Neural crest cell (in vitro differentiated cells): Measurements from ENCODE around the gene NKTR. TPM values are rescaled to one million over a fixed set of nuclear protein-coding genes. Genes with fewer than 3 reads are reported as not detected.

ENCODE experiments used
- DNase-seq: peaks from one replicate; pipeline ENCODE4 v3.0.0; 2021; ENCODE audit warnings: low read depth, mixed read lengths, low spot score
- H3K27ac Mint-ChIP-seq: one replicate; pipeline ENCODE4 v1.8.0; 2021; ENCODE audit warnings: mild to moderate bottlenecking, mixed read lengths; ENCODE audit not compliant: unreplicated experiment
- H3K27me3 Mint-ChIP-seq: 2 replicates; pipeline ENCODE4 v1.8.0; 2021; ENCODE audit warnings: low read depth, mild to moderate bottlenecking, mixed read lengths
- H3K36me3 Mint-ChIP-seq: 2 replicates; pipeline ENCODE4 v1.8.0; 2021; ENCODE audit warnings: low read depth, mild to moderate bottlenecking, mixed read lengths
- H3K4me1 Mint-ChIP-seq: 2 replicates; pipeline ENCODE4 v1.8.0; 2021; ENCODE audit warnings: mixed read lengths
- H3K4me3 Mint-ChIP-seq: one replicate; pipeline ENCODE4 v1.8.0; 2021; ENCODE audit warnings: mild to moderate bottlenecking, mixed read lengths
- H3K9me3 Mint-ChIP-seq: 2 replicates; pipeline ENCODE4 v1.8.0; 2021; ENCODE audit warnings: mixed read lengths
- total RNA-seq: library from RNA; stranded (reverse); gene quantifications from 2 replicates; pipeline ENCODE4 v1.2.1, GENCODE V29; 2021
- TF ChIP-seq, protein P1 (sequence below): fragments of 200-600 bp; sonication (generic); conservative IDR thresholded peaks from 2 replicates; pipeline ENCODE4 v1.5.0; 2021; ENCODE audit warnings: antibody characterized with exemption, mild to moderate bottlenecking

The NKTR gene
- total RNA-seq, 1 donor from 2014 or later: 95.2 TPM

DNA sequence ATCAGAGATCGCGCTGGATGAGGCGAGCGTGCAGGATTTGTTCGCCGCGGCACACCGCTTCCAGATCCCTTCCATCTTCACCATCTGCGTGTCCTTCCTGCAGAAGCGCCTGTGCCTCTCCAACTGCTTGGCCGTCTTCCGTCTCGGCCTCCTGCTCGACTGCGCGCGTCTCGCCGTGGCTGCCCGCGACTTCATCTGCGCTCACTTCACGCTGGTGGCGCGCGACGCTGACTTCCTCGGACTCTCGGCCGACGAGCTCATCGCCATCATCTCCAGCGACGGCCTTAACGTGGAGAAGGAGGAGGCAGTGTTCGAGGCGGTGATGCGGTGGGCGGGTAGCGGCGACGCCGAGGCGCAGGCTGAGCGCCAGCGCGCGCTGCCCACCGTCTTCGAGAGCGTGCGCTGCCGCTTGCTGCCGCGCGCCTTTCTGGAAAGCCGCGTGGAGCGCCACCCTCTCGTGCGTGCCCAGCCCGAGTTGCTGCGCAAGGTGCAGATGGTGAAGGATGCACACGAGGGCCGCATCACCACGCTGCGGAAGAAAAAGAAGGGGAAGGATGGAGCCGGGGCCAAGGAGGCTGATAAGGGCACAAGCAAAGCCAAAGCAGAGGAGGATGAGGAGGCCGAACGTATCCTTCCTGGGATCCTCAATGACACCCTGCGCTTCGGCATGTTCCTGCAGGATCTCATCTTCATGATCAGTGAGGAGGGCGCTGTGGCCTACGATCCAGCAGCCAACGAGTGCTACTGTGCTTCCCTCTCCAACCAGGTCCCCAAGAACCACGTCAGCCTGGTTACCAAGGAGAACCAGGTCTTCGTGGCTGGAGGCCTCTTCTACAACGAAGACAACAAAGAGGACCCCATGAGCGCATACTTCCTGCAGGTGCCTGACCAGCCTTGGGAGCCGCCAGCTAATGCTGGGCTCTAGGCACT, 85.7 kb downstream of the NKTR start:
- TF ChIP-seq, protein P1, sequence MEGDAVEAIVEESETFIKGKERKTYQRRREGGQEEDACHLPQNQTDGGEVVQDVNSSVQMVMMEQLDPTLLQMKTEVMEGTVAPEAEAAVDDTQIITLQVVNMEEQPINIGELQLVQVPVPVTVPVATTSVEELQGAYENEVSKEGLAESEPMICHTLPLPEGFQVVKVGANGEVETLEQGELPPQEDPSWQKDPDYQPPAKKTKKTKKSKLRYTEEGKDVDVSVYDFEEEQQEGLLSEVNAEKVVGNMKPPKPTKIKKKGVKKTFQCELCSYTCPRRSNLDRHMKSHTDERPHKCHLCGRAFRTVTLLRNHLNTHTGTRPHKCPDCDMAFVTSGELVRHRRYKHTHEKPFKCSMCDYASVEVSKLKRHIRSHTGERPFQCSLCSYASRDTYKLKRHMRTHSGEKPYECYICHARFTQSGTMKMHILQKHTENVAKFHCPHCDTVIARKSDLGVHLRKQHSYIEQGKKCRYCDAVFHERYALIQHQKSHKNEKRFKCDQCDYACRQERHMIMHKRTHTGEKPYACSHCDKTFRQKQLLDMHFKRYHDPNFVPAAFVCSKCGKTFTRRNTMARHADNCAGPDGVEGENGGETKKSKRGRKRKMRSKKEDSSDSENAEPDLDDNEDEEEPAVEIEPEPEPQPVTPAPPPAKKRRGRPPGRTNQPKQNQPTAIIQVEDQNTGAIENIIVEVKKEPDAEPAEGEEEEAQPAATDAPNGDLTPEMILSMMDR: no peak
- Mint-ChIP-seq H3K4me1 (no peaks in the 10 kb centered on the region), H3K9me3 (no peaks in the 10 kb centered on the region), H3K27me3 (no peaks in the 10 kb centered on the region), H3K27ac (no peak overlapping the region), H3K4me3 (no peak overlapping the region), H3K36me3 (no peaks in the 10 kb centered on the region)
- no peak for DNase-seq

DNA sequence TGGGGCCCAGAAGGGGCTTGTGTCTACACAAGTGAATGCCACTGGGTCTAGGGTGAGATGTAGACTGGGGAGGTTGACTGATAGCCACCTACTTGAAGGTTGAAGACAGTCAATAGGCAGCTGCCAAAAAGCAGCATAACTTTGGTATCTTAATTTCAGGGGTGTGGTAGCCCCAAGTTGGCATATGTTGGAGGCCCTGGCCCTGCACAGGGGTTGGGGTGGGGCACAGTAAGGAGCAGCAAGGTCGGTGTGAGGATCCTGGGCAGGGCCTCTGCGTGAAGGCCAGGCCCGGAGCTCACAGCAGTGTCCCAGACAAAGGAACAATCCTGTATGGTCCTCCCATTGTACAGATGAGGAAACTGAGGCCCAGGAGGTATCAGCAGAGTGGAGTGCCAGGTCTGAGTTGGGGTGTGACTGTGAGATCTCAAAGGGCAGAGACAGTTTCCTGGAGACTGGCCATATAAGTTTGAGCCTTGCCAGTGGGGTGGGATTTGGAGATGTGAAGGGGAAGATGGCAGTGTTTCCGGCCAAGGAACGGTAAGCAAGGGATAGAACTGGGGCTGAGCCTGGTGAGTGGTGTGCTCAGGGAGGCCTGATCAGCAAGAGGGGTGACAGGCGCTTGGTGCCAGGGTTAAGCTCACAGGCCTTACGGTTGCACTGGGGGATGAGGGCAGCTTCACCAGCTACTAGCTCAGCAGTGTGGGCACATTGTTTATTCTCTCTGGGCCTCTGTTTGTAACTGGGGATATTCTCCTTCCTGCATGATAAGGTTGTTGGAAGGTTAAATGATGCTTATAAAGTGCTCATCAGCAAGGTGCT, 86.6 kb downstream of the NKTR start:
- no peak for DNase-seq
- TF ChIP-seq, protein P1: no peak
- Mint-ChIP-seq H3K9me3 (no peaks in the 10 kb centered on the region), H3K4me1 (no peaks in the 10 kb centered on the region), H3K27me3 (no peaks in the 10 kb centered on the region), H3K36me3 (no peaks in the 10 kb centered on the region), H3K4me3 (no peak overlapping the region), H3K27ac (no peak overlapping the region)

DNA sequence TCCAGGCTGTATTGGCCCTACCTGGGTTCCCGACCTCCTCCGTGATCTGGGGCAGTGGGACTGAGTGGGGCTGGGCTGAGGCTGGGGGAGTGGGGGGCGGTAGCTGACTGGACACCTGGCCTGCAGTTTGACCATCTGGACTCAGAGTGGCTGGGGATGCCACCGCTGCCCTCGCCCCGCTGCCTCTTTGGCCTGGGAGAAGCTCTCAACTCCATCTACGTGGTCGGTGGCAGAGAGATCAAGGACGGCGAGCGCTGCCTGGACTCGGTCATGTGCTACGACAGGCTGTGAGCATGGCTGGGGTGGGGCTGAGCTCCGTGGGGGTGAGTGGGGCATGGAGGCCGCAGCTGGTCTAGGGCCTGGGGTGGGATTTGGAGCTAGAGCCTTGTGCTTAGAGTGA, 87.5 kb downstream of the NKTR start:
- no peak overlapping the region for H3K27ac Mint-ChIP-seq
- TF ChIP-seq, protein P1: no peak
- no peaks in the 10 kb centered on the region for H3K36me3 Mint-ChIP-seq
- H3K4me1 Mint-ChIP-seq: no peaks in the 10 kb centered on the region
- H3K27me3 Mint-ChIP-seq: no peaks in the 10 kb centered on the region
- no peak for DNase-seq
- no peaks in the 10 kb centered on the region for H3K9me3 Mint-ChIP-seq
- no peak overlapping the region for H3K4me3 Mint-ChIP-seq

DNA sequence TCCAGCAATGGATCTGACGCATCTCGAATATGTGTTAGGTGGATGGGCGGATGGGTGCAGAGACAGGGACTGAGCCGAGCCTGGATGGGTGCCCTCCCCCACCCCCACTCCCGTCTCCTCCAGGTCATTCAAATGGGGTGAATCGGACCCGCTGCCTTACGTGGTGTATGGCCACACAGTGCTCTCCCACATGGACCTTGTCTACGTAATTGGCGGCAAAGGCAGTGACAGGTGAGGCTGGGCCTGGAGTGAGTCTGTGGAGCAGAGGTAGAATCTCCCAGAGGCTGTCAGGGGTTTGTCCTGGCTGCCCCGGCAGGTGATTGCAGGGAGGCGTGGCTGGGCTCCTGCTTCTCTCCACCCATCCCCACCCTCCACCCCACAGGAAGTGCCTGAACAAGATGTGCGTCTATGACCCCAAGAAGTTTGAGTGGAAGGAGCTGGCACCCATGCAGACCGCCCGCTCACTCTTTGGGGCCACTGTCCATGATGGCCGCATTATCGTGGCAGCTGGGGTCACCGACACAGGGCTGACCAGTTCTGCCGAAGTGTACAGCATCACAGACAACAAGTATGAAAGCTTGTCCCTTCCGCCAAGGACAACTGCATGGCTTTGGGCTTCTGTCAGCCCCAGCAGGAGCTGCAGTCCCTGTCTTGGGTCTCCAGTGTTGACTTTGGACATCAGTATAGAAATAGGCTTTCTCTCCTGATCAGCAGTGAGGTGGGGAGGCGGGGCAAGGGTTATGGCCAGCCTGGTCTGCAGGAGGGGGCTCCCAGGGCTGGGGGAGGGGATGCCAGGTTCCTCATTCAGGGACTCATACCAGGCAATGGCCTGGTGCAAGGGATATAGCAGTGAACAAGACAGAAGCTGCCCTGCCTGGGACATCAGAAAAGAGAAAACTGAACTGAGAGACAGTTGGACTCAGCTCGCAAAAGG, 88.3 kb downstream of the NKTR start:
- TF ChIP-seq, protein P1: no peak
- Mint-ChIP-seq H3K36me3 (no peaks in the 10 kb centered on the region), H3K27ac (no peak overlapping the region), H3K27me3 (no peaks in the 10 kb centered on the region), H3K4me1 (no peaks in the 10 kb centered on the region), H3K4me3 (no peak overlapping the region), H3K9me3 (no peaks in the 10 kb centered on the region)
- DNase-seq: no peak

DNA sequence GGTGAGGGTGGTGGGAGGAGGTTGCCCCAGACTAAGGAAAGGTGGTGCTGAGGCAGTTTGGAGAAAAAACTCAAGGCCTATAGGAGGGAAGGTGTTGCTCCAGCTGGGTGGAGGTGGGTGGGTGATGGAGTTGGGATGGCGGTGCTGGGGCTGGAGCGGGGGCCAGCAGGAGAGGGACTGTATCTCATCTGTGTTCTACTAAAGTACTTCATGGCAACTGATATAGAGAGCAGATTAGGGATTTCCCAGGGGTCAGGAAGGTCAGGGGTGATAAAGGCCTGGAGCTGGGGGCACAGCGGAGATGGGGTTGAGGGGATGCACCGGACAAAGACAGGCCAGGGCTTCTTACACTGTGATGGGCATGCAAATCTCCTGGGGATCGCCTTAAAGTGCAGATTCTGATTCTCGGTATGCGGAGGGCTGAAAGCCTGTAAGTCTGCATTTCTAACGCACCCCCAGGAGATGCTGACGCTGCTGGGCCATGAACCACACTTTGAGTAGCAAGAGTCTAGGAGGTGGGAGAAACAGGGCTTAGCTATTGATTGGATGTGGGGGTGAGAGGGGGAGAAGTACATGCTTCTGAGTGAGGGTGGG, 89.0 kb downstream of the NKTR start:
- no peak for DNase-seq
- H3K36me3 Mint-ChIP-seq: no peaks in the 10 kb centered on the region
- no peak overlapping the region for H3K4me3 Mint-ChIP-seq
- H3K4me1 Mint-ChIP-seq: no peaks in the 10 kb centered on the region
- H3K9me3 Mint-ChIP-seq: no peaks in the 10 kb centered on the region
- H3K27me3 Mint-ChIP-seq: no peaks in the 10 kb centered on the region
- TF ChIP-seq, protein P1: no peak
- peak overlapping the region; percentile 83 for H3K27ac Mint-ChIP-seq
